ENCODE measurements around the gene STOX2. TPM values are rescaled to one million over a fixed set of nuclear protein-coding genes. Genes with fewer than 3 reads are reported as not detected.

The STOX2 gene
- total RNA-seq, 1 donor from 2014 or later = 2.5 TPM

- Histone ChIP-seq H3K79me2 (ENCODE audit: insufficient read depth, low read length) (no peaks in the 10 kb centered on the region), H4K20me1 (ENCODE audit: insufficient read depth, low read length) (no peaks in the 10 kb centered on the region), H3K9me3 (ENCODE audit: insufficient read depth, low read depth, low read length) (no peaks in the 10 kb centered on the region), H3K9ac (ENCODE audit: low read length) (no peak overlapping the region), H3K4me2 (ENCODE audit: low read length) (no peak overlapping the region), H3K27ac (ENCODE audit: low read depth, low read length) (no peak overlapping the region), H3K4me3 (ENCODE audit: insufficient read depth, low read depth, low read length) (no peak overlapping the region), H2AFZ (ENCODE audit: low read depth, low read length) (no peak overlapping the region), H3K36me3 (ENCODE audit: insufficient read depth, low read length) (no peaks in the 10 kb centered on the region), H3K27me3 (ENCODE audit: insufficient read depth, low read length) (peaks cover 24% of the 10 kb centered on the region), H3K4me1 (ENCODE audit: insufficient read depth, low read length) (peaks cover 8% of the 10 kb centered on the region)
- no peak for FAIRE-seq
- peaks cover 7% of the 10 kb centered on the region for H3K9me3 Mint-ChIP-seq (ENCODE audit: unreplicated experiment)
- no peak overlapping the region for H3K27ac Mint-ChIP-seq (ENCODE audit: unreplicated experiment)
- DNase-seq (ENCODE audit: low read depth) = no peak
- TF ChIP-seq CTCF (IDR thresholded peaks at IDR 0.05; ENCODE audit: insufficient read depth, low read depth, low read length) = no peak
- no peak for TF ChIP-seq EZH2 (IDR thresholded peaks at IDR 0.05; ENCODE audit: insufficient read depth, low read length)
- no peak overlapping the region for H3K4me3 Mint-ChIP-seq (ENCODE audit: unreplicated experiment)
- peaks cover 2% of the 10 kb centered on the region for H3K4me1 Mint-ChIP-seq (ENCODE audit: low read depth, unreplicated experiment)
- peaks cover 2% of the 10 kb centered on the region for H3K27me3 Mint-ChIP-seq (ENCODE audit: low read depth, unreplicated experiment)
- no peaks in the 10 kb centered on the region for H3K36me3 Mint-ChIP-seq (ENCODE audit: low read depth, unreplicated experiment)
These were observed 1.9 kb upstream of the STOX2 start for GRCh38 chr4:183903021-183903760.

GRCh38 chr4:183905593-183906488 lies 734 bp downstream of the STOX2 start:
- H3K27ac Mint-ChIP-seq (ENCODE audit: unreplicated experiment) = no peak overlapping the region
- H3K27ac ChIP-seq (ENCODE audit: low read depth, low read length) = no peak overlapping the region

More at GRCh38 chr4:183905593-183906488, 734 bp downstream of the STOX2 start:
- Histone ChIP-seq H3K4me1 (ENCODE audit: insufficient read depth, low read length) (peaks cover 8% of the 10 kb centered on the region), H3K4me2 (ENCODE audit: low read length) (peak overlapping the region; percentile 95), H3K79me2 (ENCODE audit: insufficient read depth, low read length) (no peaks in the 10 kb centered on the region), H2AFZ (ENCODE audit: low read depth, low read length) (peak overlapping the region; percentile 88), H4K20me1 (ENCODE audit: insufficient read depth, low read length) (no peaks in the 10 kb centered on the region), H3K27me3 (ENCODE audit: insufficient read depth, low read length) (peaks cover 31% of the 10 kb centered on the region), H3K9ac (ENCODE audit: low read length) (peak overlapping the region; percentile 56), H3K4me3 (ENCODE audit: insufficient read depth, low read depth, low read length) (peak overlapping the region; percentile 60), H3K36me3 (ENCODE audit: insufficient read depth, low read length) (no peaks in the 10 kb centered on the region), H3K9me3 (ENCODE audit: insufficient read depth, low read depth, low read length) (no peaks in the 10 kb centered on the region)
- Mint-ChIP-seq H3K36me3 (ENCODE audit: low read depth, unreplicated experiment) (no peaks in the 10 kb centered on the region), H3K4me1 (ENCODE audit: low read depth, unreplicated experiment) (peaks cover 2% of the 10 kb centered on the region), H3K27me3 (ENCODE audit: low read depth, unreplicated experiment) (peaks cover 2% of the 10 kb centered on the region), H3K9me3 (ENCODE audit: unreplicated experiment) (no peaks in the 10 kb centered on the region), H3K4me3 (ENCODE audit: unreplicated experiment) (peak overlapping the region; percentile 81)
- DNase-seq (ENCODE audit: low read depth) (peak; percentile 21), FAIRE-seq (no peak)
- TF ChIP-seq EZH2 (IDR thresholded peaks at IDR 0.05; ENCODE audit: insufficient read depth, low read length) = no peak
- no peak for TF ChIP-seq CTCF (IDR thresholded peaks at IDR 0.05; ENCODE audit: insufficient read depth, low read depth, low read length)
